Activated T-helper 1 cell treated with anti-CD3 and anti-CD28 coated beads, Interleukin-2, amount 50 U/mL, for 16 hours (primary cell): Measurements from ENCODE around the gene CACNB1.
"Not testable (repeated sequence)": the region's sequence is repeated elsewhere in the genome, so short reads cannot be mapped to it uniquely, and the experiment has no call there.

Experiments
- DNase-seq, 2 donors: peaks; one replicate each; pipeline ENCODE4 v3.0.0-alpha.2; 2020; ENCODE audit warnings: low read depth in 1 of 2, low spot score in 1 of 2

The CACNB1 gene

DNA sequence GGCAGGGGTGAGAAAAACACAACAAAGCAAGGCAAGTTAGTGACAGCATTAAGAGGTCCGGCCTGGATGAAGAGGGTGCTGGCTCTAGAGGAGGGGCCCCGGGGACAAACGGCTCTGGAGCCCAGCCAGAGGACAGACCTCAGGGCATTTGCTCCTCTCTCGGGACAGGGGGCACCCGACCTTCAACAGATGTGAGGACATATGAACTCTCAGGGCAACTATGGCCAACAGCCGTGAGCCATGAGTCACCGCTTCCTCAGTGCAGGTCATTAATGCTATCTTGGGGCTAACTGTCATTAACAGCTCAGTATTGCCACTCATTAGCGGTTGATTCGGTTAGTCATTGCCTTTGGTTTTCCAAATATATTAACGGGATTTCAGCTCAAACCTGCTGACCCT lies 21.8 kb downstream of the CACNB1 start:
- no peak for DNase-seq

DNA sequence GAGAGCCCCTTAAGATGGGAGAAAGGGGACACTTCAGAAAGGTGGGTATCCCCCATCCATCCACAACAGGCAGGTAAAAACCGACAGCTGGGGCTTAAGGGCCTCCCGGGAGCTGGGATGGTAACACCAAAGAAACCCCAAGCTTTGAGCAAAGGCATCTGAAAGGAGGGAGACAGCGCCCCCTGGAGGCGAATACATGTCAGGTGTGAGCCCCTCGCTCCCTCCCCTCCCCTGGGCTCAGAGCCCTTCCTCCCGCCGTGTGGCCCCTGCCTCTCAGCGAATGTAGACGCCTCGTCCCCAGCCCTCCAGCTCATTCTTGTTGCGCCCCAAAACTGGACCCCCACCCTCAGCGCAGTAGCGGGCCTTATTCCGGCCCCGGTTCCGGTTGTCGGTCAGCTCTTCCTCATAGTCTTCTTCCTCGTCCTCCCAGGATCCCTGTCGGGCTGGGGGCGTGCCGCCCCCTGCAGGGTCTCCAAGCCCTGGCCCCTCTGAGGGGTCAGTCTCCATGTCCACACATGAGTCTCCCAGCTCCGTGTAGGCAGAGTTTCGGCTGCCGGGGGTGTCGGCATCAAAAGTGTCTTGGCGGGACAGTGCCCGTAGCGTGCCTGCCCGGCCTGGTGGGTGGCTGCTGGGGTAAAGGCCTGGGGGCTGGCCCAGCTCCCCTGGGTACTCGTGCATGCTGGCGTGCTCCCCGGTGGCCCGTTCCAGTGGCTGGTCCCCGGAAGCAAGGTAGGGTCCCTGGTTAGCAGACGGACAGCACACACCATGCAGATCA lies 22.4 kb downstream of the CACNB1 start:
- peak; percentile 59 to 67 for DNase-seq

DNA sequence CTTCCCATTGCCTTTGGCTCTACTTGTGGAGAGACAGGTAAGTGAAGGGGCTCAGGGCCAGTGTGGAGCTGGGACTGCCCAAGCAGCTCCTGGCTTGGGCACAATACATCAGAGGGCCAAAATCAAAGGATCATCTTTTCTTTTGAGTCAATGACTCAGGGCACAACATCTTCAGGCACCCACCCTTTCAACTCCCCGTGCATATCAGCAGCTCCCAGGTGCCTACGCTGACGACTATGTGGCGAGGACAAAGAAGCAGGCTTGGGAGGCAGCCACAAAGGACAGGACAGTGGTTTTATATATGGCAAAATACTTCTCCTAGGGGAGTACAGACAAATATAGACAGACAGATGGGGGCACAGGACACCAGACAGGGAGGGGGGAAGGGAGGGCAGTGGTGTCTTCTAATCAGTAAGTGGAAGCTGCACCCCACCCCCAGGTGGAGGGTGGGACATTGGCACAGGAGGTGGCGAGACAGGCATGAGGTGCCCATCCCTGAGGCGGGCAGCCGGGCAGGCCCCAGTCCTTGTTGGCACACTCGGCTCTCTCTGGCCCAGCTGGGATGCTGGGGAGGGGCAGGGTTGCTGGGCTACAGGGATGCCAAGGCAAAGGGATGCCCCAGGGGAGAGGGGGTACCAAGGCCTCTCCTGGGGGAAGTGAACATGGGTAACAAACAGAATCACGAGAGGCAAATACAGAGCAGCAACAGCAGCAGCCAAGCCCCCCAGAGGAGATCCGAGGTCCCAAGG lies 23.8 kb downstream of the CACNB1 start:
- no peak for DNase-seq

DNA sequence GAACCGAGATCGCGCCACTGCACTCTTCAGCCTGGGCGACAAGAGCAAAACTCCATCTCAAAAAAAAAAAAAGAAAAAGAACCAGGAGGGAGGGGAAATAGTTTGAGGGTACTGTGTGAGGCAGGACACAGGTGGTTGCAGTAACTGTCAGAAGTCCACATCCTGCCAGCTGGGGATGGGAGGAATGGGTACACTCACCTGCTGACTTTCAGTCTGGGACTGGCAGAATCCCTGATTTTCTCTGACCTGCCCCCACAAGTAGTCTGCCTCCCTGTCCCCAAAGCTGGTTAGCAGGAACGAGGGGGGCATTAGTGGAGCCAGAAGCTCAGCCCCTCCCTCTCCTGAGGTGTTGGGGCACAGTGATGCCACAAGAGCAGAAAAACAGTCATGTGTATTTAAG lies 24.4 kb downstream of the CACNB1 start:
- no peak for DNase-seq

DNA sequence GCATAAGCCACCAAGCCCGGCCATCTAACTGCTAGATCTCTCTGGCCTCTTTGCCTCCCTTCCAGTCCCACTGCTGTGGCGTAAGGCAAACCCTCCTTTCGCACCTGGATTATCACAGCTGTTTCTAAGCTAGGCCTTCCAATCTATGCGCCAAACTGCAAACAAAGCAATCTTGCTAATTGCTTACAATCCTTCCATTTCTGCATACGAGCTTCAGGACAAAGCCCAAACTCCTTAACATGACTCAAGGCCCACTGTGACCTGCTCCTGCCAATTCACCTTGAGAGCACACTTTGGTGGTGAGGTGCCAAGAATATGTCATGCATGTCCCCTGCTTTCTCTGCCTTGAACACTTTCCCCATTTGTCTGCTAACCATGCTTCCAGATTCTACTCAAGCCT lies 25.5 kb downstream of the CACNB1 start:
- DNase-seq, result no peak

DNA sequence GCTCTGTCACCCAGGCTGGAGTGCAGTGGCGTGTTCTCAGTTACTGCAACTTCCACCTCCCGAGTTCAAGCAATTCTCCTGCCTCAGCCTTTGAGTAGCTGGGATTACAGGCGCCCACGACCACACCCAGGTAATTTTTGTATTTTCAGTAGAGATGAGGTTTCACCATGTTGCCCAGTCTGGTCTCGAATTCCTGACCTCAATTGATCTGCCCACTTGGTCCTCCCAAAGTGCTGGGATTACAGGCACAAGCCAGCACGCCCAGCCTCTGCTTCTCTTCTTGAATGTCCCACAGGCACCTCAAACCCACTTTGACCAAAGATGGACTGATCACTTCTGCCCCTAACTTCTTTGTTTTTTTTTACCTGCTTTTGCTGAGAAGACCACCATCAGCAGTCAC lies 26.9 kb downstream of the CACNB1 start:
- no peak for DNase-seq

DNA sequence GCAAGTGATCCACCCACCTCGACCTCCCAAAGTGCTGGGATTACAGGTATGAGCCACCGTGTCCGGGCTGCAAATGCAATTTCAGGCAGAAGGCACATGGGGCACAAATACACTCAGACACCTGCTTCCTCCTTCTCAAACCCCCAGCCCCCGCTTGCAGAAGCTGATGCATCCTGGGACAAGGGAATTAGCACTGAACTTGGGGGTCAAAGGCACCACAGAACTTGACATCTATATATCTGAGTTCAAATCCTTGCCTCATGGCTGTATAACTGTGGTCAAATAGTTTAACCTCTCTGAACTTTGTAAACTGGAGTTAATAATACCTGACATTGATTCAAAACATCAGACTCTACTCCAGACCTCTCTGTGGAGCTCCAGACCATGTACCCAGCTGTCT lies 27.4 kb downstream of the CACNB1 start:
- no peak for DNase-seq

DNA sequence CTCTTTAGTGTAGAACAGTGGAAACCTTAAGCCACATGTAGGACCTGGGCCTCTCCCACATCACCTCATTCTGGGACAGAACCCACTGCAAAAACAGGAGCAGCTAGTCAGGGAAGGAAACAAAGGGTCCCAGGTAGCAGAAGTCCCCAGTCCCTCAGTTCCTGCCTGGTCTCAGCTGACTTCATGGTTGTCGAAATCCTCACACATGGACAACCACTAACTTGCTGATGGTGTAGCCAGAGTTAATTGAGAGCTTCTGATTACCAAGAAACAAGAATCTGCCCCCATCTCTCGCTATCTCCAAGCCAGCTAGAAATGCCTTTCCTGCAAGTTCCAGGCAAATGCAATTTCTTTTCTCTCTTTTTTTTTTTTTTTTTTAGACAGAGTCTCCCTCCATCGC lies 28.0 kb downstream of the CACNB1 start:
- DNase-seq, result no peak

DNA sequence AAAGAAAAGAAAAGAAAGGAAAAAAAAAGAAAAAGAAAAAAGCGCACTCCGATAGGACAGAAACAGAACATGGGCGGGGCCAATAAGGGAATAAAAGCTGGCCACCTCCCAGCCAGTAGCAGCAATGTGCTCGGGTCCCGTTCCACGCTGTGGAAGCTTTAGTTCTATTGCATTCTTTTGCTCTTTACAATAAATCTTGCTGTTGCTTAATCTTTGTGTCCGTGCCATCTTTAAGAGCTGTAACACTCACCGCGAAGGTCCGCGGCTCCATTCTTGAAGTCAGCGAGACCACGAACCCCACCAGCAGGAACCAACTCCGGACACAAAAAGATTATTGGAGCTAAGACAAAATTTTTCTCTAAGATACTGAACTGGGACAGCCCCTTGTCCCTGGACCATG lies 28.4 kb downstream of the CACNB1 start:
- DNase-seq, result no peak

DNA sequence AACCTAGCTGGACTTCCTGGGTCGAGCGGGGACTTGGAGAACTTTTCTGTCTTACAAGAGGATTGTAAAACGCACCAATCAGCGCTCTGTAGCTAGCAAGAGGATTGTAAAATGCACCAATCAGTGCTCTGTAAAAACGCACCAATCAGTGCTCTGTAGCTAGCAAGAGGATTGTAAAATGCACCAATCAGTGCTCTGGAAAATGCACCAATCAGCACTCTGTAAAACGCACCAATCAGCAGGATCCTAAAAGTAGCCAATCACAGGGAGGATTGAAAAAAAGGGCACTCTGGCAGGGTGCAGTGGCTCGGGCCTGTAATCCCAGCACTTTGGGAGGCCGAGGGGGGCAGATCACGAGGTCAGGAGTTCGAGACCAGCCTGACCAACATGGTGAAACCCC lies 29.0 kb downstream of the CACNB1 start:
- not testable (repeated sequence) for DNase-seq

DNA sequence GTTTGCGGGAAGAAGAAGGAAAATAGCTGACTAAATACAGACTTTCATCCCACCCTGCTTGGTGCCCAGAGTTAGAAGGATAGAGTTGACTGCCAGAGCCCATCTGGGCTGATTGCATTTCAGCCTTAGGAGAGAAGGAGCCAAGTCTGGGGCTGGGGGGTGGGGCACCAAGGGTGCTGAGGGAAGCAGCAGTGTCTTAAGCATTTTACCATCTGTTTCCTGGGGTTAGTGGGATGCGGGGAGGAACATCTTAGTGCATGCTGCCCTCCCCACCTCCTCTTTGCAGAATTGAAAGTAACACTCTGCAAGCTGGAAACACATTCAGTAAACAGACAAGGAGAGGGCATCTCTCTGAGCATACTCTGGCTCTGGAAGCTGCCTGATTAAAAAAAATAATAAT lies 30.0 kb downstream of the CACNB1 start:
- DNase-seq, result no peak

DNA sequence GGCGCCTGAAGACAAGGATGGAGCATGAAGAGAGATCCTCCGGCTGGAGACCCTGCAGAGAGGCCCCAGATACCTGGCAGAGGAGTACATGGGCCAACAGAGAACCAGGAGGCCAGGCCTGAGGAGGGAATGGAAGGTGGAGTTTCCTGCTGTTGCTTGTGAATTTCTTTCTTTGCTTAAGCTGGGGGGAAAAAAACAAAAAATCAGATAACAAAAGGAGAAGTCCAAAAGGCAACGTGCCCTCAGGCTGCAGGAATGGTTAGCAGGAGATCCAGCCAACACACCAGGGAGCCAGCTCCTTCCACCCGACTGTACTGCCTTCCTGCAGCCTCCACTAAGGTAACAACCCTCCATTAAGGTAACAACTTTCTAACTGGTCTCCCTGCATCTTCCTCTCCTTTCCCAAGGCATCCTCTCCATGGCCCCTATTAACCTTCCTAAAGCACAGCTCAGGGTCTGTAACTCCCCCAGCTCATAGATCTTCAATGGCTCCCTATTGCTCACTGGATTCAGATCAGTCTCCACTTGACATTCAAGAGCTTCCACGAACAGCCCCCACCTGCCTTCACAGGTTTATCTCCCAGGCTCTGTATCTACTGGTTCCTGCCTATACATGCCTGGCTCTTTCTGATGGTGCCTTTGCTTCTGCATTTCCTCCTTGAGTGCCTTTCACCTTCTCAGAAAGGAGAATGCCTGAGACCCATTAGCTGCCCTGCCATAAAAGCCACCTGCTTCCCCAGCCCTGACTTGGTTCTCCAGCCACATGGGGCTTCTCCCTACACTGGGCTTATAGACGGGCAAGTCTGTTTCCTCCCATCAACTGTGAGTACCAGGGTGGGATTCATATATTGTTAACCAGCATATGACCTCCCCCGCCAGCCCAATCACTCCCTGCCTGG lies 30.8 kb downstream of the CACNB1 start:
- no peak for DNase-seq

DNA sequence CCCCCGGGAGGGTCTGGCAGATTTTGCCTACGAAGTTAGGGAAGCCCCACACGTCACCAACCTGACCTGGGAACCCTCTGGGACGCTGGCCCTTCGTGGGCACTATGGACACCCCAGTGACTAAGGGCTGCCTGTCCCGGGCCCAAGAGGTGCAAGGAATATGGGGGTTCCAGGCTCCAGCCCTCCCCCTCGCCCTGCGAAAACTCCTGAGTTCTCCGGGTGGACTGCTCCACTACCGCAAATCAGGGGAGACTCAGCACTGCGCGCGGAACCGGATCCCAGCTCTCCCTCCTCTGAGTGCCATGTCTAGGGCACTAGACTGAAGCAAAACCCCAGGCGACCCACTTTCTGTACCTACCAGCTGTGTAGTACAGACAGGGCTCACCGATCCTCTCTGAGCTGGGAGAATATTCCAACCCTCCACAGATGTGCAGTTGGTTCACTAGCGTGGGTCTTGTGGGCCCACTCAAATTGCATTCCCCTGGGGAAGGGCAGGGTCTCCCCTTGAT lies 31.6 kb downstream of the CACNB1 start, which contains the start of gene ARL5C:
TSS of gene ARL5C (minus strand) at position 321 of the 509 bp plus-strand sequence. CDS start 401 bp downstream, outside the sequence.
- DNase-seq, result no peak

DNA sequence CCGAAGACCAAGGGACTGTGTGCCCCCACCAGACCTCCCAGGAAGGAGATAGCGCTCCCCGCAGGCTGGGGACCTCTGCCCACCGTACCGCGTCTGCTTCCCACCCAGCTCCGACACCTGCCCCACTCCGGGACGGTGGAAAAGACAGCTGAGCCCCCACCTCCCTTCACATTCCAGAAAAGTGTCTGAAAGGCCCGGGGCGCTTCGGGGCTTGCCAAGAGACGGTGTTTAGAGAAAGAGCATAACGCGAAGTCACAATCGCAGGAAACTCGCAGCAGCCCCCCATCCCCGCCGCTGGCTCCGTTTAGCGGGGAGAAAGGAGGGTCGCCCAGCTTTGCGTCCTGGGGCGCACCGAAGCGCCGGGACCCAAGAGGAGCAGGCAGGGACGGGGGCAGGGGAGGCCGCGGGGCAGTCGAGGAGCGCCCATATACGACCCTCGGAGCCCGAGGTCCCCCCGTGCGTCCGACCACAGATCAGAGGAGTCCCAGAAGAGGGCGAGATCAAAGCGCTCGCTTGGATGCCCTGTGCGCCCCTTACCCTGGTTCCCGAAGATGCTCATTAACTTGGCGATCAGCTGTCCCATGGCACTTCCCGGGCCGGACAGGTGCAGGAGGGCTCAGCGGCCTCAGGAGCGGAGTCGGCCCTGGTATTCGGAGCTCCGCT lies 32.2 kb downstream of the CACNB1 start:
- DNase-seq, result no peak

DNA sequence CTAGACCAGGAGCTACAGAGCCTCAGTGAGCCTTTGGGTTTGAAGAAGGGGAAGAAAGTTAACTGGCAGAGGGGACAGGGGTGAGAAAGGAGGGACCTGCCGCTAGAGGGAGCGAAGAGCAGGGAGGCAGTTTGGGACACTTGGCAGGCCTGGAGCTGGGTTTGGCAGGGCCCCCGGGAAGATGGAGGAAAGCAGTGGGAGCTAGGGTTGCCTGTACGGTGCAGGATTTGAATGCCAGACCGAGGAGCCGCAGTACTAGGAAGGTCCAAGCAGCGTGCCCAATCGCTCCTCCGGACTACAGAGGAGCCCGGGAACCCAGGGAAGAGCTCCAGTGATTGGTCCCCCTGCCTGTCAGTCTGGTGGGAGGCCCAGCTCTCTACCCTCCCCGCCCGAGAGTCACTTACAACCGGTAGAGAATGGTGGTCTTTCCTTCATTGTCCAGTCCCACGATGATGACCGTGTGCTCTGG lies 32.8 kb downstream of the CACNB1 start:
- DNase-seq, result peak; percentile 46 to 55

DNA sequence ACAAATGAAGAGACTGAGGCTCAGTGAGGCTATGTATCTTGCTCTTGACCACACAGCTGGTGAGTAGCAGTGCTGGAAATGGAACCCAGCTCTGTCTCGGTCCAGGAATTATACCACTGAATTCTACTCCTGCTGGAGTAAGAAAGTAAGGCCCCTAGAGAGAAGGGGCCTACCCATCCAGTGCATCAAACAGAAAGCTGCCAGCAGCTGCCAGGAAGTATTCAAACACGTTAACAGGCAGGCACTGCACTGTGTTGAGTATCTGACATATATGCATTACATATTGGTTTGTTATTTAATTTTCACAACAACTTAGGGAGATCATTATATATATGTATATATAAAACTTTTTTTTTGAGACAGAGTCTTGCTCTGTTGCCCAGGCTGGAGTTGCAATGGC lies 35.5 kb downstream of the CACNB1 start:
- no peak for DNase-seq

DNA sequence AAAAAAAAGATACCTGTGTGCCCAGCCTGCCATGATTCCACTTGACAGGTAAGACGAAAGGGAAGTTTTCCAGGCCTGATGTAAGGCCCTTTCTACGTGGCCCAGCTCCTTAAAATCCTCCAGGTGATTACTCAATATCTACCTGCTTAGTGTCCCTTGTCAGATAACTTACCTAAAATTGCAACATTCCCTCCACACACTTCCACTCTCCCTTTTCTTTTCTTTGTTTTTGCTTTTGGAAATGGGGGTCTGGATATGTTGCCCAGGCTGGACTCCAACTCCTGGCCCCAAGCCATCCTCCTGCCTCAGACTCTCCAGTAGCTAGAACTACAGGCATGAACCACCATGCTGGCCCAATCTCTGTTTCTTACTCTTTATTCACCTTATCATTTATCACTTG lies 38.8 kb downstream of the CACNB1 start:
- no peak for DNase-seq

DNA sequence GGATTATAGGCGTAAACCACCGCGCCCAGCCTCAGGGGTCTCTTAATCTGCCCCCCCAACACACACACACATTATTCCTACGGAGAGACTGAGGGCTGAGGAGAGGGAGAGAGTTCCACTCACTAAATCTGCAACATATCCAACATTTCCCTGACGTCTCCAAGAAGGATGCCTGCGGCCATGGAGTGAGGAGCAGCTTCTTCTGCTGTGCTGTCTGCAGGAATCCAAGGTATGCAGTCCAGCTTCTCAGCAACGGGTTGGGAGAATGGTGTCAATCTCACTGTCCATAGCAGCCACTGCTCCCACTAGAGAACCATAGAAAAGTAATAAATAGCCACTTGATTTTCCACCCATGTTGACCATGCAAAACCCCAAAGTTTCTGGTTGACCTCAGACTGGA lies 41.0 kb downstream of the CACNB1 start:
- no peak for DNase-seq

DNA sequence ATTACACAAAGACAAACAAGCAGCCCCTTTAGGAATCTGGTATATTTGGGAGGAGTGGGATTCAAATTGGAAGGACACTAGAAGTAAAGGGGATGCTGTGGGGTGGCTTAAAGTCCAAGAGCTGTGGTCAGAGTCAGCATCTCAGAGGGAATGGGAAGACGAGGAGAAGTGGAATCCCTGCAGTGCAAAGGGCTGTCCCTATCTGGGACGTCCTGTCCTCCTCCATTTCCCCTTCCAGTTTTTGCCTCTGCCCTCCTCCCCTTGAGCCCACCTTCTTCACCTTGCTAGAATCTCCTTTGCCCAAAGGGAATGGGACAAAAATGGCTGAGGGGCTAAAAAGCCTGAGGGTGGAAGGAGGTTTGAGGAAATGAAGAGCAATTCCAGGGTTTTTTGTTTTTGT lies 41.8 kb downstream of the CACNB1 start:
- DNase-seq, result no peak

DNA sequence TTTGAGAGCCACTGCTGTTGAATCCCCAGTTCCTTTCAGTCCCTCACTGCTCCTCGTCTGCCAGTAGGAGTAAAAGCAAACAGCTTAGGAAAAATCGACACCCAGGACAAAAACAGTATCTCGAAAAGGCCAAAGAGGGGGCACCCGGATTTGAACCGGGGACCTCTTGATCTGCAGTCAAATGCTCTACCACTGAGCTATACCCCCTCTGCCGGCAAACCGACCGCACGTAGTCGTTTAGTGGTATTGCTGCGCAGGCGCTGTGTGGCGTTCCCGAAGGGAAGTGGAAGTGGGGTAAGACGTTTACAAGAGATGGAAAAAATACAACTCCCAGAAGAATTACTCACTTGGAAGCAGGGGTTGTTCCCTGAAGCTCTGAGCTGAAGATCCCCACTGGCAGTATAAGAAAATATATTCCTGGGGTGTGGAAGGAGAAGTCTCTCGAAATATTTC lies 43.8 kb downstream of the CACNB1 start:
- peak; percentile 91 to 98 for DNase-seq
